Measurements from ENCODE around the gene GH1. TPM values are rescaled to one million over a fixed set of nuclear protein-coding genes. Genes with fewer than 3 reads are reported as not detected.
"Not testable (repeated sequence)": the region's sequence is repeated elsewhere in the genome, so short reads cannot be mapped to it uniquely, and the experiment has no call there.

GH1 gene
- total RNA-seq, 1 experiment from 2014 or later, result not detected

DNA sequence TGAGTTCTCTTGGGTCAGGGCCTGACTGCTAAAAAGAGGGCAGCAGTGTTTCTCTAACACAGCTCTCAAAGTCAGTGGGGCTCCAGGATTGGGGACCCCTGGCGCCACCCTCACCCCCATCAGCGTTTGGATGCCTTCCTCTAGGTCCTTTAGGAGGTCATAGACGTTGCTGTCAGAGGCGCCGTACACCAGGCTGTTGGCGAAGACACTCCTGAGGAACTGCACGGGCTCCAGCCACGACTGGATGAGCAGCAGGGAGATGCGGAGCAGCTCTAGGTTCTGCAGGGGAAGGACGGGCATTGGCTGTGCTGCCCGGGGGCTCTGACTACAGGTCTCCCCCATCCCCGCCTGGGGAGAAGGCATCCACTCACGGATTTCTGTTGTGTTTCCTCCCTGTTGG, 993 bp downstream of the GH1 start:
- in situ Hi-C loops (cut with HindIII; ENCODE audit: low pct_unique_long_range_greater_than_20kb, low sequenced_read_pairs), result no loop called here
- intact Hi-C loops (cut with micrococcal nuclease; ENCODE audit: unreplicated experiment), result loop anchor here (10.0 kb wide), 3 partner anchors 77 to 217 kb away; partner anchors contain the start of genes ERN1, ICAM2 and PRR29
- POLR2A ChIA-PET, result no interaction called here

DNA sequence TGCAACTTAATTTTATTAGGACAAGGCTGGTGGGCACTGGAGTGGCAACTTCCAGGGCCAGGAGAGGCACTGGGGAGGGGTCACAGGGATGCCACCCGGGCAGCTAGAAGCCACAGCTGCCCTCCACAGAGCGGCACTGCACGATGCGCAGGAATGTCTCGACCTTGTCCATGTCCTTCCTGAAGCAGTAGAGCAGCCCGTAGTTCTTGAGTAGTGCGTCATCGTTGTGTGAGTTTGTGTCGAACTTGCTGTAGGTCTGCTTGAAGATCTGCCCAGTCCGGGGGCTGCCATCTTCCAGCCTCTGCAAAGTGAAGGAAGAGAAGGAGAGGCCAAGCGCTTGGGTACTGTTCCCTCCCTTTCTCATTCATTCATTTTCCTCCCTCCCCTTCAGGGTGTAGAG, 1.4 kb downstream of the GH1 start:
- H3K27ac ChIP-seq (ENCODE audit: low read length); H3K9me3 ChIP-seq (ENCODE audit: control insufficient read depth, insufficient read depth, low read depth, low read length); ATAC-seq; BruUV-seq (replicated peaks); H3K4me3 ChIP-seq (ENCODE audit: low read depth in 2 of 2, low read length in 2 of 2); in situ Hi-C loops (cut with HindIII; ENCODE audit: low pct_unique_long_range_greater_than_20kb, low sequenced_read_pairs); H3K4me1 ChIP-seq (ENCODE audit: control insufficient read depth, insufficient read depth, low read length); POLR2A ChIA-PET; H3K27me3 ChIP-seq (ENCODE audit: control insufficient read depth, insufficient read depth, low read length); H3K36me3 ChIP-seq (ENCODE audit: control insufficient read depth, insufficient read depth, low read length); DNase-seq (ENCODE audit: low read depth, low spot score): not testable (repeated sequence)
- intact Hi-C loops (cut with micrococcal nuclease; ENCODE audit: unreplicated experiment), result loop anchor here (10.0 kb wide), 3 partner anchors 78 to 218 kb away; partner anchors contain the start of genes ERN1, ICAM2 and PRR29
- CTCF ChIA-PET, result interaction anchor here (1.1 kb wide), 1 partner anchor 18 kb away, joined by 3 read pairs; no protein-coding TSS in a partner anchor

More for the DNA sequence above, 993 bp downstream of the GH1 start:
- CTCF ChIA-PET, result interaction anchor here (1.1 to 2.9 kb wide), 3 partner anchors 18 to 216 kb away, joined by 3 to 14 read pairs (median 4); no protein-coding TSS in a partner anchor
- Histone ChIP-seq H3K4me3 (ENCODE audit: low read depth in 2 of 2, low read length in 2 of 2) (no peak overlapping the region), H3K36me3 (ENCODE audit: control insufficient read depth, insufficient read depth, low read length) (no peaks in the 10 kb centered on the region), H3K27ac (ENCODE audit: low read length) (no peak overlapping the region), H3K27me3 (ENCODE audit: control insufficient read depth, insufficient read depth, low read length) (no peaks in the 10 kb centered on the region), H3K4me1 (ENCODE audit: control insufficient read depth, insufficient read depth, low read length) (no peaks in the 10 kb centered on the region), H3K9me3 (ENCODE audit: control insufficient read depth, insufficient read depth, low read depth, low read length) (no peaks in the 10 kb centered on the region)
- TF ChIP-seq POLR2AphosphoS5 (IDR thresholded peaks at IDR 0.05; ENCODE audit: low read depth, low read length), result no peak
- TF ChIP-seq, protein P1, sequence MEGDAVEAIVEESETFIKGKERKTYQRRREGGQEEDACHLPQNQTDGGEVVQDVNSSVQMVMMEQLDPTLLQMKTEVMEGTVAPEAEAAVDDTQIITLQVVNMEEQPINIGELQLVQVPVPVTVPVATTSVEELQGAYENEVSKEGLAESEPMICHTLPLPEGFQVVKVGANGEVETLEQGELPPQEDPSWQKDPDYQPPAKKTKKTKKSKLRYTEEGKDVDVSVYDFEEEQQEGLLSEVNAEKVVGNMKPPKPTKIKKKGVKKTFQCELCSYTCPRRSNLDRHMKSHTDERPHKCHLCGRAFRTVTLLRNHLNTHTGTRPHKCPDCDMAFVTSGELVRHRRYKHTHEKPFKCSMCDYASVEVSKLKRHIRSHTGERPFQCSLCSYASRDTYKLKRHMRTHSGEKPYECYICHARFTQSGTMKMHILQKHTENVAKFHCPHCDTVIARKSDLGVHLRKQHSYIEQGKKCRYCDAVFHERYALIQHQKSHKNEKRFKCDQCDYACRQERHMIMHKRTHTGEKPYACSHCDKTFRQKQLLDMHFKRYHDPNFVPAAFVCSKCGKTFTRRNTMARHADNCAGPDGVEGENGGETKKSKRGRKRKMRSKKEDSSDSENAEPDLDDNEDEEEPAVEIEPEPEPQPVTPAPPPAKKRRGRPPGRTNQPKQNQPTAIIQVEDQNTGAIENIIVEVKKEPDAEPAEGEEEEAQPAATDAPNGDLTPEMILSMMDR (IDR thresholded peaks at IDR 0.05), result no peak
- no peak for TF ChIP-seq REST (IDR thresholded peaks at IDR 0.05; ENCODE audit: insufficient read depth in 1 of 2, low read depth in 2 of 2, low read length in 1 of 2)
- no peak for TF ChIP-seq SIN3A (IDR thresholded peaks at IDR 0.05; ENCODE audit: borderline replicate concordance, insufficient read depth, low read depth, low read length)
- TF ChIP-seq TCF7L2 (IDR thresholded peaks at IDR 0.05; ENCODE audit: low read depth, low read length), result no peak
- DNase-seq (ENCODE audit: low read depth, low spot score) (no peak), ATAC-seq (no peak)
- BruUV-seq (replicated peaks), result no TSS peak

GRCh38 chr17:63916566-63917185, 2.0 kb downstream of the GH1 start:
- H3K9me3 ChIP-seq (ENCODE audit: control insufficient read depth, insufficient read depth, low read depth, low read length), result no peaks in the 10 kb centered on the region
- DNase-seq (ENCODE audit: low read depth, low spot score), result no peak
- no peaks in the 10 kb centered on the region for H3K27me3 ChIP-seq (ENCODE audit: control insufficient read depth, insufficient read depth, low read length)
- intact Hi-C loops (cut with micrococcal nuclease; ENCODE audit: unreplicated experiment) (loop anchor here (10.0 kb wide), 3 partner anchors 78 to 218 kb away; partner anchors contain the start of genes ERN1, ICAM2 and PRR29), in situ Hi-C loops (cut with HindIII; ENCODE audit: low pct_unique_long_range_greater_than_20kb, low sequenced_read_pairs) (no loop called here)
- no peak for ATAC-seq
- no peak for TF ChIP-seq SIN3A (IDR thresholded peaks at IDR 0.05; ENCODE audit: borderline replicate concordance, insufficient read depth, low read depth, low read length)
- TF ChIP-seq POLR2AphosphoS5 (IDR thresholded peaks at IDR 0.05; ENCODE audit: low read depth, low read length), result no peak
- TF ChIP-seq REST (IDR thresholded peaks at IDR 0.05; ENCODE audit: insufficient read depth in 1 of 2, low read depth in 2 of 2, low read length in 1 of 2), result no peak
- TF ChIP-seq TCF7L2 (IDR thresholded peaks at IDR 0.05; ENCODE audit: low read depth, low read length), result no peak
- TF ChIP-seq, protein P1 (IDR thresholded peaks at IDR 0.05), result no peak
- H3K4me3 ChIP-seq (ENCODE audit: low read depth in 2 of 2, low read length in 2 of 2), result no peak overlapping the region
- CTCF ChIA-PET, result no interaction called here
- no peak overlapping the region for H3K27ac ChIP-seq (ENCODE audit: low read length)
- no TSS peak for BruUV-seq (replicated peaks)
- POLR2A ChIA-PET, result no interaction called here
- H3K36me3 ChIP-seq (ENCODE audit: control insufficient read depth, insufficient read depth, low read length), result no peaks in the 10 kb centered on the region
- no peaks in the 10 kb centered on the region for H3K4me1 ChIP-seq (ENCODE audit: control insufficient read depth, insufficient read depth, low read length)

Data from Panc1 (cell line).